HEK293 (cell line): ENCODE data around the gene CHMP4B.
"Not testable (repeated sequence)": the region's sequence is repeated elsewhere in the genome, so short reads cannot be mapped to it uniquely, and the experiment has no call there.

Experiments used
- CTCF ChIA-PET: fragments of 350-600 bp; formaldehyde crosslinking; extraction: SDS; loops from one replicate; lab custom pipeline; 2021; ENCODE audit warnings: antibody characterized with exemption; lab: Yijun Ruan, JAX
- POLR2A ChIA-PET: fragments of 300-600 bp; formaldehyde crosslinking; extraction: SDS; loops from one replicate; lab custom pipeline; 2020; ENCODE audit warnings: antibody characterized with exemption, inconsistent platforms; lab: Yijun Ruan, JAX
- H3K27ac ChIP-seq: fragments of 200-500 bp; sonication (Bioruptor generic); 2 replicates; pipeline ENCODE4 v1.5.1; 2014; ENCODE audit warnings: low read depth, low read length, control low read depth, inconsistent platforms; ENCODE audit errors: extremely low read depth
- H3K36me3 ChIP-seq, 2 experiments: fragments of 200-500 bp in 1 of 2; sonication (Bioruptor generic) in 1 of 2; 1 replicate in 1 of 2; 2 replicates in 1 of 2; pipeline ENCODE4 v1.5.1; 2014 to 2017; ENCODE audit warnings: inconsistent platforms in 2 of 2, low read length in 2 of 2; ENCODE audit not compliant: control insufficient read depth in 2 of 2, insufficient read depth in 1 of 2
- H3K4me1 ChIP-seq: fragments of 200-500 bp; sonication (Bioruptor generic); 2 replicates; pipeline ENCODE4 v1.5.1; 2014; ENCODE audit warnings: mild to moderate bottlenecking, low read length, inconsistent platforms; ENCODE audit not compliant: control insufficient read depth, insufficient read depth
- H3K4me3 ChIP-seq: 2 replicates; pipeline ENCODE4 v1.5.1; 2011; ENCODE audit warnings: low read depth, mild to moderate bottlenecking, control low read depth, low read length, moderate library complexity
- H3K9me3 ChIP-seq: fragments of 200-500 bp; sonication (Bioruptor generic); 2 replicates; pipeline ENCODE4 v1.5.1; 2014; ENCODE audit warnings: low read depth, low read length, inconsistent platforms; ENCODE audit not compliant: control insufficient read depth, insufficient read depth
- BCL6B ChIP-seq: fragments of 450-650 bp; formaldehyde crosslinking; IDR thresholded peaks from 2 replicates; pipeline ENCODE4 v1.5.1; 2017; ENCODE audit warnings: missing biosample characterization, missing genetic modification characterization
- ZBTB17 ChIP-seq: fragments of 450-650 bp; formaldehyde crosslinking; IDR thresholded peaks from 2 replicates; pipeline ENCODE4 v1.5.1; 2016; ENCODE audit warnings: missing biosample characterization, missing genetic modification characterization
- ZBTB6 ChIP-seq: fragments of 450-650 bp; formaldehyde crosslinking; IDR thresholded peaks from 2 replicates; pipeline ENCODE4 v1.5.1; 2017; ENCODE audit warnings: missing biosample characterization, missing genetic modification characterization
- ZFP69B ChIP-seq: fragments of 450-650 bp; formaldehyde crosslinking; IDR thresholded peaks from 2 replicates; pipeline ENCODE4 v1.5.1; 2016; ENCODE audit warnings: missing biosample characterization, missing genetic modification characterization
- ZNF121 ChIP-seq: fragments of 450-650 bp; formaldehyde crosslinking; IDR thresholded peaks from 2 replicates; pipeline ENCODE4 v1.5.1; 2016; ENCODE audit warnings: missing biosample characterization, missing genetic modification characterization
- ZNF146 ChIP-seq: fragments of 450-650 bp; formaldehyde crosslinking; IDR thresholded peaks from 2 replicates; pipeline ENCODE4 v1.5.1; 2016; ENCODE audit warnings: missing biosample characterization, missing genetic modification characterization
- ZNF184 ChIP-seq: fragments of 450-650 bp; IDR thresholded peaks from 2 replicates; pipeline ENCODE4 v1.5.1; 2018; ENCODE audit warnings: missing biosample characterization, mild to moderate bottlenecking, missing genetic modification characterization
- ZNF223 ChIP-seq: fragments of 450-650 bp; formaldehyde crosslinking; IDR thresholded peaks from 2 replicates; pipeline ENCODE4 v1.5.1; 2016; ENCODE audit warnings: missing biosample characterization, missing genetic modification characterization
- ZNF23 ChIP-seq: fragments of 450-650 bp; formaldehyde crosslinking; IDR thresholded peaks from 2 replicates; pipeline ENCODE4 v1.5.1; 2016; ENCODE audit warnings: missing biosample characterization, missing genetic modification characterization, borderline replicate concordance
- ZNF398 ChIP-seq: fragments of 450-650 bp; formaldehyde crosslinking; IDR thresholded peaks from 2 replicates; pipeline ENCODE4 v1.5.1; 2017; ENCODE audit warnings: missing biosample characterization, missing genetic modification characterization
- ZNF423 ChIP-seq: fragments of 450-650 bp; formaldehyde crosslinking; IDR thresholded peaks from 2 replicates; pipeline ENCODE4 v1.5.1; 2016; ENCODE audit warnings: missing biosample characterization, missing genetic modification characterization
- ZNF433 ChIP-seq: fragments of 450-650 bp; formaldehyde crosslinking; IDR thresholded peaks from 2 replicates; pipeline ENCODE4 v1.5.1; 2016; ENCODE audit warnings: missing biosample characterization, missing genetic modification characterization, low read depth

The CHMP4B gene

GRCh38 chr20:33791959-33792597 is 19.1 kb upstream of the CHMP4B start (continued):
- TF ChIP-seq BCL6B (tag by site-specific recombination) (no peak), ZNF23 (tag by site-specific recombination) (no peak)

GRCh38 chr20:33792598-33792989 is 18.6 kb upstream of the CHMP4B start:
- not testable (repeated sequence) for H3K36me3 ChIP-seq, H3K27ac ChIP-seq
- POLR2A ChIA-PET: interaction anchor here (0.6 kb wide), 1 partner anchor 15 kb away, joined by 3 read pairs; no protein-coding TSS in a partner anchor

GRCh38 chr20:33793011-33793931 is 17.9 kb upstream of the CHMP4B start:
- H3K36me3 ChIP-seq: no peaks in the 10 kb centered on the region
- POLR2A ChIA-PET: no interaction called here

More at GRCh38 chr20:33792598-33792989, 18.6 kb upstream of the CHMP4B start:
- peak; percentile 83 for TF ChIP-seq ZNF121 (tag by site-specific recombination)
- not testable (repeated sequence) for H3K4me3 ChIP-seq, H3K9me3 ChIP-seq, H3K4me1 ChIP-seq
- CTCF ChIA-PET: interaction anchor here (0.6 to 2.7 kb wide), 22 partner anchors 9 to 321 kb away, joined by 3 to 7 read pairs (median 4); no protein-coding TSS in a partner anchor

GRCh38 chr20:33796263-33796906 is 14.8 kb upstream of the CHMP4B start:
- H3K9me3 ChIP-seq: no peaks in the 10 kb centered on the region
- no peaks in the 10 kb centered on the region for H3K36me3 ChIP-seq
- H3K4me1 ChIP-seq: no peaks in the 10 kb centered on the region
- ChIA-PET POLR2A (no interaction called here), CTCF (no interaction called here)
- H3K4me3 ChIP-seq: no peak overlapping the region
- TF ChIP-seq ZBTB17 (tag by site-specific recombination): no peak
- no peak for TF ChIP-seq ZBTB6 (tag by site-specific recombination)
- TF ChIP-seq ZNF146 (tag by site-specific recombination): no peak
- TF ChIP-seq ZNF398: no peak
- TF ChIP-seq ZNF423: no peak
- TF ChIP-seq ZNF184 (tag by site-specific recombination): no peak
- no peak for TF ChIP-seq ZNF433 (tag by site-specific recombination)
- TF ChIP-seq ZFP69B (tag by site-specific recombination): no peak
- no peak overlapping the region for H3K27ac ChIP-seq

More at GRCh38 chr20:33793011-33793931, 17.9 kb upstream of the CHMP4B start:
- TF ChIP-seq ZNF223: no peak
- Histone ChIP-seq H3K9me3 (no peaks in the 10 kb centered on the region), H3K27ac (no peak overlapping the region), H3K4me1 (no peaks in the 10 kb centered on the region), H3K4me3 (no peak overlapping the region)
- CTCF ChIA-PET: interaction anchor here (0.6 to 2.7 kb wide), 17 partner anchors 10 to 587 kb away, joined by 3 to 7 read pairs (median 4); no protein-coding TSS in a partner anchor
